Body of pancreas (tissue), 4 donors: Measurements from ENCODE around the gene NEK1. TPM values are rescaled to one million over a fixed set of nuclear protein-coding genes. Genes with fewer than 3 reads are reported as not detected.

Experiments
- ATAC-seq: fragments of 150-250 bp; one replicate; pipeline ENCODE4 v1.9.1; 2016
- DNase-seq, 4 donors: peaks; one replicate each; pipeline ENCODE4 v3.0.0-alpha.2; 2019
- H3K27ac ChIP-seq, 4 donors: fragments of 200-600 bp; sonication (generic); 1 replicate in 3 of 4; 2 replicates in 1 of 4; pipeline versions ENCODE4 v1.5.1 to v1.6.1; 2016 to 2019; ENCODE audit warnings: mild to moderate bottlenecking in 1 of 4, mixed read lengths in 1 of 4, moderate library complexity in 1 of 4
- H3K27me3 ChIP-seq, 2 donors: fragments of 200-600 bp; sonication (generic); one replicate each; pipeline ENCODE4 v1.6.0; 2016; ENCODE audit warnings: mild to moderate bottlenecking in 1 of 2
- H3K36me3 ChIP-seq, 2 donors: fragments of 200-600 bp; sonication (generic); replicated peaks in 1 of 2; 2 replicates each; pipeline ENCODE4 v1.5.1; 2016; ENCODE audit warnings: low read depth in 2 of 2; ENCODE audit not compliant: insufficient read depth in 1 of 2
- H3K4me1 ChIP-seq: fragments of 200-600 bp; sonication (generic); one replicate; pipeline ENCODE4 v1.6.0; 2016
- H3K4me3 ChIP-seq, 2 donors: fragments of 200-600 bp; sonication (generic); 1 replicate in 1 of 2; 2 replicates in 1 of 2; pipeline ENCODE4 v1.5.1; 2016 to 2019
- H3K9me3 ChIP-seq, 3 donors: fragments of 200-600 bp; sonication (generic); 1 replicate in 2 of 3; 2 replicates in 1 of 3; pipeline ENCODE4 v1.5.1; 2016
- POLR2A ChIP-seq, 3 donors: fragments of 450-650 bp; IDR thresholded peaks; one replicate each; pipeline ENCODE4 v1.6.1; 2016; ENCODE audit warnings: antibody characterized with exemption in 3 of 3, mild to moderate bottlenecking in 2 of 3
- WGBS, 2 donors: methylation state at CpG; one replicate each; pipeline ENCODE4 v1.1.5; 2017; 5-methylcytosine and 5-hydroxymethylcytosine counted together
- intact Hi-C: fragments of 100-400 bp; cut with DNase I; formaldehyde crosslinking; loops from one replicate; pipeline ENCODE4 v1.15.1; 2023
- total RNA-seq, 2 donors: library from RNA; depleted of rRNA; stranded (reverse); fragments of >200 nt; gene quantifications; one replicate each; pipeline ENCODE4 v1.1.0, GENCODE V29; 2016
- TF ChIP-seq, protein P1 (sequence below), 7 experiments: fragments of 450-650 bp in 4 of 7; fragments of 200-600 bp in 3 of 7; sonication (generic) in 3 of 7; IDR thresholded peaks; one replicate each; pipeline ENCODE4 v1.5.1; 2016 to 2019; ENCODE audit warnings: antibody characterized with exemption in 7 of 7

The NEK1 gene
- total RNA-seq, 2 donors from 2014 or later: 6.3 to 12.2 TPM

DNA sequence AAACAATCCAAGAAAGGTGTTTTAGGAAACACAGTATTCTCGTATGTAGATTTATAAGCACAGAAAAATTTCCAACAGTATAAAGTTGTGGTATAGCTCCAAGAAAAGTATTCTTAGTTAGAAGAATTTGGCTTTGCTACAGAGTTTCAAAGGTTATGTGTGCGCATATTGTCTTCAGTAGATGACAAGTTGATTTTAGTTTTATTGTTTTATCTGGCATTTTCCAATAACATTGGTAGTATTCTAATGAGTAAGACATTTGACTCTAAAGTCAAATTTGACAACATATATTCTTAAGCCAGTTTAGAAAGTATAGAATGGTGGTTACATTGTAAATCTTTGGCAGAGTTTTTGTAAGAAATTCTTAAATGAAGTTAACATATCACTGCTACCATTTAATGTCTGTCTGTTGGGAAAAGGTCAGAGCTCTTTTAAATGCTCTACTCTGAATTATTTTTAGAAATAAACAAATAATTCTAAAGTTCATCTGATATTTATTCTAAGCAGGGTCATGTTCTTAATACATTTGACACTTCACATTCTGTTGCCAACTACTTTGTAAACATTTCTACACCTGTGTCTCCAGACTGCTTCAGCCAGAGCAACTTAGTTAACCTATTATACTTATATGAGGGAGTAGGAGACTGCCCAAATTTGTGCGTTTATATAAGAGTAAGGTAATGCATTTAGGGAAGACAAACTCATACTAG is 38.0 kb upstream of the NEK1 start:
- intact Hi-C loops: no loop called here
- Histone ChIP-seq H3K4me1 (peaks cover 55% of the 10 kb centered on the region), H3K27me3 (no peaks in the 10 kb centered on the region), H3K9me3 (no peaks in the 10 kb centered on the region), H3K36me3 (no peaks in the 10 kb centered on the region), H3K4me3 (no peak overlapping the region), H3K27ac (peak overlapping the region; percentile 65 to 81 (median 76))
- ATAC-seq (peak; percentile 79), DNase-seq (peak in 1 of 4 donors; percentile 18)
- TF ChIP-seq, protein P1, sequence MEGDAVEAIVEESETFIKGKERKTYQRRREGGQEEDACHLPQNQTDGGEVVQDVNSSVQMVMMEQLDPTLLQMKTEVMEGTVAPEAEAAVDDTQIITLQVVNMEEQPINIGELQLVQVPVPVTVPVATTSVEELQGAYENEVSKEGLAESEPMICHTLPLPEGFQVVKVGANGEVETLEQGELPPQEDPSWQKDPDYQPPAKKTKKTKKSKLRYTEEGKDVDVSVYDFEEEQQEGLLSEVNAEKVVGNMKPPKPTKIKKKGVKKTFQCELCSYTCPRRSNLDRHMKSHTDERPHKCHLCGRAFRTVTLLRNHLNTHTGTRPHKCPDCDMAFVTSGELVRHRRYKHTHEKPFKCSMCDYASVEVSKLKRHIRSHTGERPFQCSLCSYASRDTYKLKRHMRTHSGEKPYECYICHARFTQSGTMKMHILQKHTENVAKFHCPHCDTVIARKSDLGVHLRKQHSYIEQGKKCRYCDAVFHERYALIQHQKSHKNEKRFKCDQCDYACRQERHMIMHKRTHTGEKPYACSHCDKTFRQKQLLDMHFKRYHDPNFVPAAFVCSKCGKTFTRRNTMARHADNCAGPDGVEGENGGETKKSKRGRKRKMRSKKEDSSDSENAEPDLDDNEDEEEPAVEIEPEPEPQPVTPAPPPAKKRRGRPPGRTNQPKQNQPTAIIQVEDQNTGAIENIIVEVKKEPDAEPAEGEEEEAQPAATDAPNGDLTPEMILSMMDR (IDR thresholded peaks at IDR 0.05): no peak
- TF ChIP-seq POLR2A (IDR thresholded peaks at IDR 0.05): no peak
- WGBS, 2 donors: 12 to 23% methylated on average over 3 of the region's 3 CpGs

DNA sequence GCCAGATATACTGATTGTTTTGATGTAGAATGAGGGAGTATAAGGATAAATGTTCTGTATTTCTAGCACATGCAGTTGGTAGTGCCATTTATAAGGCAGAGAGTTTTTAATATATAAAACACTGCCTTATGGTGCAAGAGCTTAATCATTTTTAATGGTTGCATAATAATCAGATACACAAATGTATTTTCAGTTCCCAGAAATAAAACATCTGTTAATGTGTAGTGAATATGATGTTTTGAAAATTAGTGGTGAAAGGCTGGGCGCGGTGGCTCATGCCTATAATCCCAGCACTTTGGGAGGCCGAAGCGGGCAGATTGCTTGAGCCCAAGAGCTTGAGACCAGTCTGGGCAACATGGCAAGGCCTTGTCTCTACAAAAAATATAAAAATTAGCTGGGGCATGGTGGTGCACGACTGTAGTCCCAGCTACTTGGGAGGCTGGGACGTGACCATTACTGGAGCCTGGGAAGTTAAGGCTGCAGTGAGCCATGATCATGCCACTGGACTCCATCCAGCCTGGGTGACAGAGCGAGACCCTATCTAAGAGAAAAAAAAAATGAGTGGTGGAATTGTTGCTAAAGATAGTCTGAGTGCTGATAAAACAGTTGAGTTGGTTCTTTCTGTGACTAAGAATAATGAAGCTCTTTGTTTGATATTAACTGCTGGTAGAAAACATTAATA is 37.3 kb upstream of the NEK1 start:
- Histone ChIP-seq H3K4me1 (peaks cover 56% of the 10 kb centered on the region), H3K27me3 (no peaks in the 10 kb centered on the region), H3K9me3 (no peaks in the 10 kb centered on the region), H3K27ac (peak overlapping the region; percentile 65 to 81 (median 76)), H3K36me3 (no peaks in the 10 kb centered on the region), H3K4me3 (no peak overlapping the region)
- peak; percentile 59 to 75 (median 62) for DNase-seq
- TF ChIP-seq, protein P1 (IDR thresholded peaks at IDR 0.05): no peak
- no peak for TF ChIP-seq POLR2A (IDR thresholded peaks at IDR 0.05)
- ATAC-seq: peak; percentile 82
- WGBS, 2 donors: 27 to 34% methylated on average over 7 of the region's 7 CpGs
- intact Hi-C loops: no loop called here

DNA sequence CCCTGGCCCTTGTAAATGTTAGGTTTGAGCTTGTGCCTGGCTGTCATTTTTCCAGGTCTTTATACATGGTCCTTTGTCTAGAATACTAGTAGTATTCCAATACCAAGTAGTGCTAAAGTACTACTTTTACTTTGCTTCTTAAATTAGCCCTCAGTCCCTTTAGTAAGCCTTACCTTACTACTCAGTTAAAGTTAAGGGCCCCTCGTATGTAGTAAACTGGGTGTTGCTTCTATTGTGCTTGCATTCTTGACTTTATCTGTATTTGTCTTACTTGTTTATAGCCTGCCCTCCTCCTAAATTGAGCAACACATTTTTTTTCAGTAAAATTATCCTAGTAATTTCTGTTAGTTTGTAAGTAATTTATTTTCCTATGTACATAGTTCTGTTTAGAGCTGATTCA is 33.2 kb upstream of the NEK1 start:
- no peak for DNase-seq
- Histone ChIP-seq H3K4me3 (no peak overlapping the region), H3K27ac (peak overlapping the region in 1 of 4 donors; percentile 23), H3K36me3 (no peaks in the 10 kb centered on the region), H3K4me1 (peaks cover 38% of the 10 kb centered on the region), H3K27me3 (no peaks in the 10 kb centered on the region), H3K9me3 (no peaks in the 10 kb centered on the region)
- ATAC-seq: no peak
- WGBS, 2 donors: 15 to 33% methylated on average over 1 of the region's 1 CpG
- TF ChIP-seq, protein P1 (IDR thresholded peaks at IDR 0.05): no peak
- TF ChIP-seq POLR2A (IDR thresholded peaks at IDR 0.05): no peak
- intact Hi-C loops: no loop called here

DNA sequence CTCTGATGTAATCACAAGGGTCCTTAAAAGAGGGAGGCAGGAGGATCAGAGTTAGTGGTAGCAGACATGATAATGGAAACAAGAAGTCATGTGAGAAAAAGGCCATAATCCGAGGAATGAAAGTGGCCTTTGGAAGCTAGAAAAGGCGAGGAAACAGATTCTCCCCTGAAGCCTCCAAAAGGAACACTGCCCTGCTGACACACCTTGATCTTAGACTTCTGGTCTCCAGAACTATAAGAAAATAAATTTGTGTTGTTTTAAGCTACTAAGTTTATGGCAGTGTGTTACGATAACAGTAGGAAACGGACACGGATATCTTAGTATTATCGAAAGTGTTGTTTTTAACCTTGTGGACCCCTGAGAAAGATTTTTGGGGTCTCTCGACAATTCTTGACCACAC is 32.4 kb upstream of the NEK1 start:
- H3K27me3 ChIP-seq: no peaks in the 10 kb centered on the region
- no peaks in the 10 kb centered on the region for H3K36me3 ChIP-seq
- no peak overlapping the region for H3K27ac ChIP-seq
- intact Hi-C loops: no loop called here
- TF ChIP-seq POLR2A (IDR thresholded peaks at IDR 0.05): no peak
- TF ChIP-seq, protein P1 (IDR thresholded peaks at IDR 0.05): no peak
- no peak overlapping the region for H3K4me3 ChIP-seq
- peaks cover 44% of the 10 kb centered on the region for H3K4me1 ChIP-seq
- ATAC-seq: no peak
- 84 to 87% methylated on average over 7 of the region's 7 CpGs for WGBS, 2 donors
- H3K9me3 ChIP-seq: no peaks in the 10 kb centered on the region
- DNase-seq: no peak
